Measurements from ENCODE around the gene CRLF1. TPM values are rescaled to one million over a fixed set of nuclear protein-coding genes. Genes with fewer than 3 reads are reported as not detected.

CRLF1 gene
- total and polyA plus RNA-seq, 2 experiments from 2014 or later, result 8.6 to 59.2 TPM

- WGBS, 2 experiments (ENCODE audit: low coverage in 1 of 2, low lambda C conversion rate in 2 of 2, missing lambda C conversion rate in 2 of 2), result 88 to 89% methylated on average over 15 of the region's 15 CpGs
- H3K9me2 ChIP-seq (ENCODE audit: insufficient read depth), result no peaks in the 10 kb centered on the region
- no peak for DNase-seq
- no peaks in the 10 kb centered on the region for H4K20me1 ChIP-seq (ENCODE audit: insufficient read depth)
- H3K9me3 ChIP-seq (ENCODE audit: low read depth), result no peaks in the 10 kb centered on the region
- H3F3A ChIP-seq (ENCODE audit: insufficient read depth), result peaks cover 7% of the 10 kb centered on the region
- H3K9ac ChIP-seq, result no peak overlapping the region
- peaks cover 17% of the 10 kb centered on the region for H3K79me2 ChIP-seq (ENCODE audit: insufficient read depth)
- H3K4me2 ChIP-seq (ENCODE audit: unreplicated experiment), result no peak overlapping the region
- no peak for TF ChIP-seq EZH2phosphoT487 (IDR thresholded peaks at IDR 0.05; ENCODE audit: insufficient read depth, low read depth)
- no peak for TF ChIP-seq EZH2 (IDR thresholded peaks at IDR 0.05; ENCODE audit: insufficient read depth, poor library complexity, severe bottlenecking)
- H3K4me1 ChIP-seq (ENCODE audit: insufficient read depth), result peaks cover 9% of the 10 kb centered on the region
- H3K27me3 ChIP-seq (replicated peaks; ENCODE audit: insufficient read depth), result no peaks in the 10 kb centered on the region
- H2AFZ ChIP-seq, result no peak overlapping the region
- H3K27ac ChIP-seq, result no peak overlapping the region
- no peak overlapping the region for H3K4me3 ChIP-seq
- in situ Hi-C loops (cut with MboI), result no loop called here
- peaks cover 15% of the 10 kb centered on the region; the same call in 1 of the 2 replicates for H3K36me3 ChIP-seq (ENCODE audit: low read depth)
These were observed 38.2 kb downstream of the CRLF1 start for GRCh38 chr19:18568367-18568766.

GRCh38 chr19:18566953-18567352 lies 39.6 kb downstream of the CRLF1 start:
- Histone ChIP-seq H3K4me1 (ENCODE audit: insufficient read depth) (no peaks in the 10 kb centered on the region), H3K4me3 (no peak overlapping the region), H2AFZ (no peak overlapping the region), H3K79me2 (ENCODE audit: insufficient read depth) (peaks cover 10% of the 10 kb centered on the region), H3K36me3 (ENCODE audit: low read depth) (peaks cover 13% of the 10 kb centered on the region; the same call in 1 of the 2 replicates), H3K9me3 (ENCODE audit: low read depth) (no peaks in the 10 kb centered on the region), H3K9me2 (ENCODE audit: insufficient read depth) (no peaks in the 10 kb centered on the region), H3K27ac (no peak overlapping the region), H3K9ac (no peak overlapping the region), H3K4me2 (ENCODE audit: unreplicated experiment) (no peak overlapping the region), H3K27me3 (replicated peaks; ENCODE audit: insufficient read depth) (no peaks in the 10 kb centered on the region), H3F3A (ENCODE audit: insufficient read depth) (peaks cover 7% of the 10 kb centered on the region), H4K20me1 (ENCODE audit: insufficient read depth) (no peaks in the 10 kb centered on the region)
- TF ChIP-seq EZH2 (IDR thresholded peaks at IDR 0.05; ENCODE audit: insufficient read depth, poor library complexity, severe bottlenecking) (no peak), EZH2phosphoT487 (IDR thresholded peaks at IDR 0.05; ENCODE audit: insufficient read depth, low read depth) (no peak)
- DNase-seq, result no peak
- 96 to 97% methylated on average over 8 of the region's 8 CpGs for WGBS, 2 experiments (ENCODE audit: low coverage in 1 of 2, low lambda C conversion rate in 2 of 2, missing lambda C conversion rate in 2 of 2)
- in situ Hi-C loops (cut with MboI), result no loop called here

GRCh38 chr19:18562086-18562485 lies 44.5 kb downstream of the CRLF1 start:
- Histone ChIP-seq H3F3A (ENCODE audit: insufficient read depth) (0 out of 2 replicates have a peak, but pooled peaks cover 6% of the 10 kb centered on the region), H3K27ac (peak overlapping the region; percentile 7; the same call in 1 of the 2 replicates), H3K4me2 (ENCODE audit: unreplicated experiment) (no peak overlapping the region), H3K4me3 (no peak overlapping the region), H3K9me2 (ENCODE audit: insufficient read depth) (no peaks in the 10 kb centered on the region), H3K4me1 (ENCODE audit: insufficient read depth) (peaks cover 12% of the 10 kb centered on the region), H3K36me3 (ENCODE audit: low read depth) (peaks cover 13% of the 10 kb centered on the region; the same call in 1 of the 2 replicates), H3K27me3 (replicated peaks; ENCODE audit: insufficient read depth) (no peaks in the 10 kb centered on the region), H4K20me1 (ENCODE audit: insufficient read depth) (no peaks in the 10 kb centered on the region), H3K79me2 (ENCODE audit: insufficient read depth) (peaks cover 50% of the 10 kb centered on the region), H2AFZ (no peak overlapping the region), H3K9ac (no peak overlapping the region), H3K9me3 (ENCODE audit: low read depth) (no peaks in the 10 kb centered on the region)
- in situ Hi-C loops (cut with MboI), result no loop called here
- DNase-seq, result peak; percentile 37
- TF ChIP-seq EZH2 (IDR thresholded peaks at IDR 0.05; ENCODE audit: insufficient read depth, poor library complexity, severe bottlenecking) (no peak), EZH2phosphoT487 (IDR thresholded peaks at IDR 0.05; ENCODE audit: insufficient read depth, low read depth) (no peak)
- WGBS, 2 experiments (ENCODE audit: low coverage in 1 of 2, low lambda C conversion rate in 2 of 2, missing lambda C conversion rate in 2 of 2), result 59 to 61% methylated on average over 13 to 14 of the region's 14 CpGs

- in situ Hi-C loops (cut with MboI), result no loop called here
- Histone ChIP-seq H2AFZ (no peak overlapping the region), H3F3A (ENCODE audit: insufficient read depth) (0 out of 2 replicates have a peak, but pooled peaks cover 6% of the 10 kb centered on the region), H3K9me3 (ENCODE audit: low read depth) (no peaks in the 10 kb centered on the region), H3K27me3 (replicated peaks; ENCODE audit: insufficient read depth) (no peaks in the 10 kb centered on the region), H3K36me3 (ENCODE audit: low read depth) (peaks cover 4% of the 10 kb centered on the region; the same call in 1 of the 2 replicates), H3K27ac (no peak overlapping the region), H3K4me3 (no peak overlapping the region), H3K9me2 (ENCODE audit: insufficient read depth) (no peaks in the 10 kb centered on the region), H3K4me2 (ENCODE audit: unreplicated experiment) (peak overlapping the region; percentile 61), H3K4me1 (ENCODE audit: insufficient read depth) (peaks cover 12% of the 10 kb centered on the region), H4K20me1 (ENCODE audit: insufficient read depth) (no peaks in the 10 kb centered on the region), H3K79me2 (ENCODE audit: insufficient read depth) (peaks cover 50% of the 10 kb centered on the region), H3K9ac (peak overlapping the region; percentile 20; the same call in 1 of the 2 replicates)
- 34 to 46% methylated on average over 5 of the region's 5 CpGs for WGBS, 2 experiments (ENCODE audit: low coverage in 1 of 2, low lambda C conversion rate in 2 of 2, missing lambda C conversion rate in 2 of 2)
- no peak for DNase-seq
- TF ChIP-seq EZH2 (IDR thresholded peaks at IDR 0.05; ENCODE audit: insufficient read depth, poor library complexity, severe bottlenecking) (no peak), EZH2phosphoT487 (IDR thresholded peaks at IDR 0.05; ENCODE audit: insufficient read depth, low read depth) (no peak)
These were observed 46.9 kb downstream of the CRLF1 start for GRCh38 chr19:18559685-18560084.

Data from GM23248 (cell line).